Esophagus squamous epithelium (tissue), 5 donors: ENCODE data around the gene SCNM1. TPM values are rescaled to one million over a fixed set of nuclear protein-coding genes. Genes with fewer than 3 reads are reported as not detected.

ENCODE experiments used
- DNase-seq: peaks from one replicate; lab custom pipeline; 2025; lab: John Stamatoyannopoulos, UW
- H3K27ac ChIP-seq, 4 donors: fragments of 200-600 bp; sonication (generic); one replicate each; pipeline ENCODE4 v1.5.1; 2016 to 2019; ENCODE audit warnings: mild to moderate bottlenecking in 1 of 4
- H3K27me3 ChIP-seq, 4 donors: fragments of 200-600 bp; sonication (generic); 1 replicate in 3 of 4; 2 replicates in 1 of 4; pipeline versions ENCODE4 v1.5.1 to v1.6.0; 2017 to 2021; ENCODE audit warnings: antibody characterized with exemption in 1 of 4
- H3K36me3 ChIP-seq, 3 donors: fragments of 200-600 bp; sonication (generic); one replicate each; pipeline ENCODE4 v1.5.1; 2016 to 2019
- H3K4me1 ChIP-seq, 3 donors: fragments of 200-600 bp; sonication (generic); one replicate each; pipeline ENCODE4 v1.5.1; 2017 to 2019
- H3K4me3 ChIP-seq, 4 donors: fragments of 200-600 bp; sonication (generic); 1 replicate in 3 of 4; 2 replicates in 1 of 4; pipeline ENCODE4 v1.5.1; 2016 to 2019; ENCODE audit warnings: mild to moderate bottlenecking in 2 of 4, moderate library complexity in 1 of 4
- H3K9me3 ChIP-seq, 3 donors: fragments of 200-600 bp; sonication (generic); one replicate each; pipeline ENCODE4 v1.5.1; 2016 to 2019
- CTCF ChIP-seq, 6 experiments: fragments of 450-650 bp in 4 of 6; fragments of 200-600 bp in 2 of 6; sonication (generic) in 2 of 6; IDR thresholded peaks; one replicate each; pipeline ENCODE4 v1.5.1; 2016 to 2019; ENCODE audit warnings: antibody characterized with exemption in 6 of 6, mild to moderate bottlenecking in 4 of 6, moderate library complexity in 4 of 6
- POLR2A ChIP-seq, 4 donors: fragments of 450-650 bp; IDR thresholded peaks; one replicate each; pipeline ENCODE4 v1.6.1; 2017; ENCODE audit warnings: antibody characterized with exemption in 4 of 4, mild to moderate bottlenecking in 4 of 4, moderate library complexity in 3 of 4
- WGBS, 2 donors: methylation state at CpG; one replicate each; pipeline ENCODE4 v1.1.5; 2018; 5-methylcytosine and 5-hydroxymethylcytosine counted together
- intact Hi-C: fragments of 100-400 bp; cut with DNase I; formaldehyde crosslinking; loops from one replicate; pipeline ENCODE4 v1.15.0; 2022
- total RNA-seq, 4 donors: library from RNA; depleted of rRNA; stranded (reverse); fragments of >200 nt; gene quantifications; one replicate each; pipeline ENCODE4 v1.1.0, GENCODE V29; 2016
- donor health status: DM: yes; HTN: yes; CAD: no.

SCNM1 gene
- total RNA-seq, 4 donors from 2014 or later, result 15.2 to 29.8 (median 18.5) TPM

GRCh38 chr1:151157067-151157531 is 8.8 kb upstream of the SCNM1 start:
- peaks cover 0 to 56% (median 17%) of the 10 kb centered on the region in 3 donors for H3K36me3 ChIP-seq
- 57 to 70% methylated on average over 4 to 6 of the region's 6 CpGs for WGBS, 2 donors
- H3K4me1 ChIP-seq, result peaks cover 0 to 39% (median 0%) of the 10 kb centered on the region in 3 donors
- H3K9me3 ChIP-seq, result no peaks in the 10 kb centered on the region
- DNase-seq, result no peak
- peak overlapping the region; percentile 1 to 51 (median 37) for H3K4me3 ChIP-seq
- H3K27me3 ChIP-seq, result no peaks in the 10 kb centered on the region
- TF ChIP-seq POLR2A (IDR thresholded peaks at IDR 0.05), result no peak
- TF ChIP-seq CTCF (IDR thresholded peaks at IDR 0.05), result no peak
- intact Hi-C loops, result loop anchor here (5.0 kb wide), 1 partner anchor 55 kb away; no protein-coding TSS in a partner anchor
- H3K27ac ChIP-seq, result peak overlapping the region in 3 of 4 donors; percentile 31 to 57 (median 32)

- H3K9me3 ChIP-seq, result no peaks in the 10 kb centered on the region
- peaks cover 0 to 59% (median 17%) of the 10 kb centered on the region in 3 donors for H3K36me3 ChIP-seq
- peaks cover 0 to 42% (median 0%) of the 10 kb centered on the region in 3 donors for H3K4me1 ChIP-seq
- peak overlapping the region in 2 of 4 donors; percentile 12 to 42 for H3K4me3 ChIP-seq
- DNase-seq, result no peak
- no peaks in the 10 kb centered on the region for H3K27me3 ChIP-seq
- WGBS, 2 donors, result 74 to 94% methylated on average over 5 of the region's 5 CpGs
- H3K27ac ChIP-seq, result no peak overlapping the region
- intact Hi-C loops, result loop anchor here (5.0 kb wide), 1 partner anchor 56 kb away; no protein-coding TSS in a partner anchor
- no peak for TF ChIP-seq CTCF (IDR thresholded peaks at IDR 0.05)
- TF ChIP-seq POLR2A (IDR thresholded peaks at IDR 0.05), result no peak
Measured at GRCh38 chr1:151158326-151158725, 7.6 kb upstream of the SCNM1 start.

- H3K27me3 ChIP-seq, result no peaks in the 10 kb centered on the region
- TF ChIP-seq POLR2A (IDR thresholded peaks at IDR 0.05) (no peak), CTCF (IDR thresholded peaks at IDR 0.05) (no peak)
- intact Hi-C loops, result loop anchor here (5.0 kb wide), 1 partner anchor 56 kb away; no protein-coding TSS in a partner anchor
- DNase-seq, result no peak
- peak overlapping the region in 1 of 4 donors; percentile 21 for H3K27ac ChIP-seq
- no peaks in the 10 kb centered on the region for H3K9me3 ChIP-seq
- peaks cover 0 to 47% (median 0%) of the 10 kb centered on the region in 3 donors for H3K4me1 ChIP-seq
- H3K4me3 ChIP-seq, result no peak overlapping the region
- H3K36me3 ChIP-seq, result peaks cover 0 to 59% (median 17%) of the 10 kb centered on the region in 3 donors
- 81 to 93% methylated on average over 9 to 18 of the region's 22 CpGs for WGBS, 2 donors
Measured at GRCh38 chr1:151158751-151159251, 7.1 kb upstream of the SCNM1 start.

GRCh38 chr1:151159373-151159772 is 6.6 kb upstream of the SCNM1 start:
- no peak for DNase-seq
- H3K4me1 ChIP-seq, result peaks cover 0 to 53% (median 4%) of the 10 kb centered on the region in 3 donors
- H3K9me3 ChIP-seq, result no peaks in the 10 kb centered on the region
- H3K27me3 ChIP-seq, result no peaks in the 10 kb centered on the region
- H3K4me3 ChIP-seq, result no peak overlapping the region
- intact Hi-C loops, result loop anchor here (5.0 kb wide), 1 partner anchor 57 kb away; no protein-coding TSS in a partner anchor
- peaks cover 0 to 59% (median 17%) of the 10 kb centered on the region in 3 donors for H3K36me3 ChIP-seq
- H3K27ac ChIP-seq, result no peak overlapping the region
- TF ChIP-seq CTCF (IDR thresholded peaks at IDR 0.05) (no peak), POLR2A (IDR thresholded peaks at IDR 0.05) (no peak)

- Histone ChIP-seq H3K36me3 (peaks cover 0 to 55% (median 11%) of the 10 kb centered on the region in 3 donors), H3K9me3 (no peaks in the 10 kb centered on the region), H3K4me1 (peaks cover 6 to 50% (median 18%) of the 10 kb centered on the region in 3 donors), H3K27me3 (no peaks in the 10 kb centered on the region), H3K4me3 (peak overlapping the region; percentile 65 to 76 (median 70)), H3K27ac (peak overlapping the region; percentile 81 to 94 (median 88))
- intact Hi-C loops, result no loop called here
- no peak for DNase-seq
- 26 to 33% methylated on average over 9 to 11 of the region's 11 CpGs for WGBS, 2 donors
- TF ChIP-seq CTCF (IDR thresholded peaks at IDR 0.05), result no peak
- TF ChIP-seq POLR2A (IDR thresholded peaks at IDR 0.05), result no peak
Measured at GRCh38 chr1:151164732-151165280, 1.1 kb upstream of the SCNM1 start.
